NCI-H2171 treated with DMSO at 0.1 percent for 48 hours (cell line): Measurements from ENCODE around the gene IL1RAP.
"Not testable (repeated sequence)": the region's sequence is repeated elsewhere in the genome, so short reads cannot be mapped to it uniquely, and the experiment has no call there.

Experiments used
- DNase-seq: peaks from one replicate; lab custom pipeline; 2025; lab: John Stamatoyannopoulos, UW

The IL1RAP gene

GRCh38 chr3:190666821-190667220 is 152.9 kb downstream of the IL1RAP start:
- DNase-seq, result no peak

GRCh38 chr3:190671658-190672057 is 157.8 kb downstream of the IL1RAP start:
- DNase-seq, result no peak

- no peak for DNase-seq
Observed at GRCh38 chr3:190673148-190673547, 159.3 kb downstream of the IL1RAP start.

- DNase-seq, result no peak
Observed at GRCh38 chr3:190676481-190676880, 162.6 kb downstream of the IL1RAP start.

- no peak for DNase-seq
Observed at GRCh38 chr3:190677001-190677400, 163.1 kb downstream of the IL1RAP start.

GRCh38 chr3:190677868-190678267 is 164.0 kb downstream of the IL1RAP start:
- DNase-seq, result not testable (repeated sequence)

- no peak for DNase-seq
Observed at GRCh38 chr3:190680691-190681090, 166.8 kb downstream of the IL1RAP start.

- DNase-seq, result no peak
Observed at GRCh38 chr3:190684776-190685175, 170.9 kb downstream of the IL1RAP start.

- DNase-seq, result no peak
Observed at GRCh38 chr3:190686011-190686410, 172.1 kb downstream of the IL1RAP start.

GRCh38 chr3:190690246-190690645 is 176.4 kb downstream of the IL1RAP start:
- DNase-seq, result no peak

GRCh38 chr3:190692256-190692655 is 178.4 kb downstream of the IL1RAP start:
- DNase-seq, result no peak

- no peak for DNase-seq
Observed at GRCh38 chr3:190694335-190695001, 180.6 kb downstream of the IL1RAP start.

- DNase-seq, result no peak
Observed at GRCh38 chr3:190695225-190695624, 181.3 kb downstream of the IL1RAP start.

- no peak for DNase-seq
Observed at GRCh38 chr3:190695994-190696393, 182.1 kb downstream of the IL1RAP start.

GRCh38 chr3:190696777-190697501 is 183.1 kb downstream of the IL1RAP start:
- no peak for DNase-seq

- DNase-seq, result no peak
Observed at GRCh38 chr3:190697502-190697830, 183.6 kb downstream of the IL1RAP start.

GRCh38 chr3:190697901-190698300 is 184.0 kb downstream of the IL1RAP start:
- DNase-seq, result no peak

- DNase-seq, result no peak
Observed at GRCh38 chr3:190699776-190700175, 185.9 kb downstream of the IL1RAP start.

- peak; percentile 5 for DNase-seq
Observed at GRCh38 chr3:190701096-190701532, 187.2 kb downstream of the IL1RAP start.

- no peak for DNase-seq
Observed at GRCh38 chr3:190706582-190706981, 192.7 kb downstream of the IL1RAP start.
